ENCODE measurements around the gene UNC13B.

GRCh38 chr9:35364817-35365585 lies 203.2 kb downstream of the UNC13B start:
- no peak for TF ChIP-seq CTCF (conservative IDR thresholded peaks at IDR 0.05; ENCODE audit: low read depth in 2 of 2)
- no peak for TF ChIP-seq EZH2 (IDR thresholded peaks at IDR 0.05; ENCODE audit: low read depth, unreplicated experiment)
- no peak for TF ChIP-seq EZH2phosphoT487 (IDR thresholded peaks at IDR 0.05; ENCODE audit: unreplicated experiment)
- TF ChIP-seq, protein P1, sequence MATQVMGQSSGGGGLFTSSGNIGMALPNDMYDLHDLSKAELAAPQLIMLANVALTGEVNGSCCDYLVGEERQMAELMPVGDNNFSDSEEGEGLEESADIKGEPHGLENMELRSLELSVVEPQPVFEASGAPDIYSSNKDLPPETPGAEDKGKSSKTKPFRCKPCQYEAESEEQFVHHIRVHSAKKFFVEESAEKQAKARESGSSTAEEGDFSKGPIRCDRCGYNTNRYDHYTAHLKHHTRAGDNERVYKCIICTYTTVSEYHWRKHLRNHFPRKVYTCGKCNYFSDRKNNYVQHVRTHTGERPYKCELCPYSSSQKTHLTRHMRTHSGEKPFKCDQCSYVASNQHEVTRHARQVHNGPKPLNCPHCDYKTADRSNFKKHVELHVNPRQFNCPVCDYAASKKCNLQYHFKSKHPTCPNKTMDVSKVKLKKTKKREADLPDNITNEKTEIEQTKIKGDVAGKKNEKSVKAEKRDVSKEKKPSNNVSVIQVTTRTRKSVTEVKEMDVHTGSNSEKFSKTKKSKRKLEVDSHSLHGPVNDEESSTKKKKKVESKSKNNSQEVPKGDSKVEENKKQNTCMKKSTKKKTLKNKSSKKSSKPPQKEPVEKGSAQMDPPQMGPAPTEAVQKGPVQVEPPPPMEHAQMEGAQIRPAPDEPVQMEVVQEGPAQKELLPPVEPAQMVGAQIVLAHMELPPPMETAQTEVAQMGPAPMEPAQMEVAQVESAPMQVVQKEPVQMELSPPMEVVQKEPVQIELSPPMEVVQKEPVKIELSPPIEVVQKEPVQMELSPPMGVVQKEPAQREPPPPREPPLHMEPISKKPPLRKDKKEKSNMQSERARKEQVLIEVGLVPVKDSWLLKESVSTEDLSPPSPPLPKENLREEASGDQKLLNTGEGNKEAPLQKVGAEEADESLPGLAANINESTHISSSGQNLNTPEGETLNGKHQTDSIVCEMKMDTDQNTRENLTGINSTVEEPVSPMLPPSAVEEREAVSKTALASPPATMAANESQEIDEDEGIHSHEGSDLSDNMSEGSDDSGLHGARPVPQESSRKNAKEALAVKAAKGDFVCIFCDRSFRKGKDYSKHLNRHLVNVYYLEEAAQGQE (IDR thresholded peaks at IDR 0.05; ENCODE audit: unreplicated experiment), result no peak
- no peak for TF ChIP-seq CREB1 (CRISPR knock-in tag; IDR thresholded peaks at IDR 0.05; ENCODE audit: low read depth)
- TF ChIP-seq POLR2AphosphoS5 (IDR thresholded peaks at IDR 0.05; ENCODE audit: low read depth), result no peak
